Measurements from ENCODE around the gene CACNA1C.

The CACNA1C gene

DNA sequence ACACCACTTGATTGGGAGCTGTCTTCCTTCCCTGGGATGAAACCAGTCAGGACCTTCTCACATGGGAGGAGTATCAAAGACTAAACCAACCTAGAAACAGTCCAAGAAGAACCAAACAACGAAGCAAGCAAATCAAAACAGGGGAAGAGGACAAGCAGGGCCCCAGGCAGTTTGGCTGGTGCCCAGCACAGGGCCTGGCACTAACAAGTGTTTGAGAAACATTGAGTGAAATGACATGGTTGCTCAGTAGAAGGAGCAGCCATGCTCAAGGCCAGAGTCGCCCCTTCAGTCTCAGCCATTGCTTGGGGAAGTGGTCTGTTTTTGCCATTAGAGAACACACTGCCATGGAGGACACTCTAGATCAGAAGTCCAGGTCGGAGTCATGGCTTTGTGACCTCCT, 323.1 kb downstream of the CACNA1C start:
- DNase-seq: no peak

DNA sequence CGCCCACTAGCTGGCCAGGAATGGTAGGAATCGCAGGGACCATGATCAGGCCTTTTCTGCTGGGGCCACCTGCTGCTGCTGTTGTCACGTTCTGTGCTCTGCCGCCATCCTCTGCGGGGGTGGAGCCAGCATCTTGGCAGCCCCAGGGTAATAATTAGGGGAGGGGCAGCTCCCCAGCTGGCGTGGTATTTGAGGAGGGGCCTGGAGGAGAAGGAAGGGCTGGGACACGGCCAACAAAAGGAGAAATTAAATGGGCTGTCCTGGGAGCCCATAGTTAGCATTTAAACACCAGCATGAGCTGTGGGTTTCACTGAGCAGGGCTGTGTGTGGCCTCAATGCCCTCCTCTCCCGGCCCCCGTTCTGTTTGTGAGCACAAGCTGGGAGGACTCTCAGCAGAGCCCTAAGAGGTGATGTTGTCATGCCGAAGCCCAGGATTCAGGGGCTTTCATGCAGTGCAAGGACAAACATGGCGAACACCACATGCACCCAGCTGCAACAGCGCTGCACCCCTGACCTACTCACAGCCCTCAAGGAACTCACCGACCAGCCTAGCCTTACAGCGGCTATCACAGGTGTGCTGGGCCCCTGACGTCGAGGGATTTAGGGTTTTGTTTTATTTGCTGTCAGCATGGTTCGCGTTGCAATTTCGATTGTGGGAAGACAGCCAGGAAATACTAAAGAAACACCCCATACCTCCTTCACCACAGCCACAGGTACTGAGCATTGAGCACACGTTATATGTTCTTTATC, 324.3 kb downstream of the CACNA1C start:
- no peak for DNase-seq

DNA sequence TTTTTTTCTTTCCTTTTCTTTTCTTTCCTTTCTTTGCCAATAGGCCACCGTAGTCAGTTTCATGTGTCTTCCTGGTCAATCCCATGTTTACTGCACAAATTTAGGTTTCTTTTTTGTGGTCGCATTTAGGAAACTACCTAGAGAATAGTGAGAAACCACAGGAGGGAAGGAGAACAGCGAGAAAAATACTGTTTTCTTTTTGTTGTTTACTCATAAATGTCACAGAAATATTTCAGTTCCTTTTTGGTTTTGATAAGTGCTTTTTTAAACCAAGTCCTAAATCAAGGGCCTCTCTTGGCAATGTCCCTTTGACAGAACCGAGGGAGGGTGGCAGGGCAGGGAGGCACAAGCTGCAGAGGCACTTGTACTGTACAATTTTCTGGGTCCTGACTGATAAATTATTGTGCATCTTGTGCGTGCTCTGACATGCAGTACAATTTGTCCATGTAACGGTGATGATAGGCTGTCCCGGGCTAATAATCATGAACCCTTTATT, 326.1 kb downstream of the CACNA1C start:
- no peak for DNase-seq

DNA sequence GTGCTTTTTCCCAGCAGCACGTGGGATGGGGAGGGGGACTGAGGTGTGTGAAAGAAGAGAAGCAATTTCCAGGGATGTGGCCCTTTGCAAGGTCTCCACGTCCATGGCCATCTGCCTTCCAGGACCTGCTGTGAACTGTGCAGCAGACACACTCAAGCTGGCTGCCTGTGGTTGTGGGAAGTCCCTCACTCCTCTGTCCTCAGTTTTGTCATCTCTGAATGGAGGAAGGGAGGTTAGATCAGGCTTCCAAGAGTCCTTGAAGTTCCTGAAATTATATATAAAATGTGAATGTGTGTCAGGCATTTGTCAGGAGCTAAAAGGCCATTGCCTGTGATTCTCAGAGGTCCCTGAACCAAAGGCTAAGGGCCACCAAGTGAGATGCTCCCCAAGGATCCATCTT, 328.2 kb downstream of the CACNA1C start:
- DNase-seq: no peak

DNA sequence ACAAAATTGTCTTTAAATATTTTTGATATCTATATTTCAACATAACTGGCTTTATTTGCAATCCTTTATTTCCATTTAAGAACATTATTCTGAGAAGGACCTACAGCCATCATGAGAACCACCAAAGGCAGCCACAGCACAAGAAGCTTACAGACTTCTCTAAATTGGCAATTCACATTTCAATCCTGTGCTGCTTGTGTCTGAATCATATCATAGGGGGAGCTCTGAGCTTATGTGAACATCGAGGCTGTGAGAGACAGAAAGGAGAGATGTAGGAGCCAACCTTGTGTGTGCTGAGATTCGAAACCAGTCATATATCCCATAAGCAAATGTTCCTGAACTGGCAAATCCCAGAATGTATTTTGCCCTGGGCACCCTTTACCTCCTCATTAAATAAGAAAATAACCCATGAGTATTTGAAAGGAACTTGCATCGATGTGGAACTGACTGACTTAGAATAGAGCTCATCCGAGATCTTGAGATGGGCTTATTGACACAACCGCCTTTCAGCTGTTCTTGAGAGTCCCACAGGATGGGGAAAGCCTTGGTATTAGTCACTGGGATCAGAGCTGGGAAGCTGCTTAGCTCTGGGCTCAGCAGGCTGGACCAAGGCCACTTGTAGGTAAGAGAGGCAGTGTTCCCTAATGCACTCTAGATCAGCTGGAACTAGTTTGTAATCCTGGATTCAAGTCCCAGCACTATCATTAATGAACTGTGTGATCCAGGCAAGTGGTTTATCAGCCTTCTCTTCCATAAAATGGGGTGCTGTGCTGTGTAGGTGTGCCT, 329.8 kb downstream of the CACNA1C start:
- no peak for DNase-seq

DNA sequence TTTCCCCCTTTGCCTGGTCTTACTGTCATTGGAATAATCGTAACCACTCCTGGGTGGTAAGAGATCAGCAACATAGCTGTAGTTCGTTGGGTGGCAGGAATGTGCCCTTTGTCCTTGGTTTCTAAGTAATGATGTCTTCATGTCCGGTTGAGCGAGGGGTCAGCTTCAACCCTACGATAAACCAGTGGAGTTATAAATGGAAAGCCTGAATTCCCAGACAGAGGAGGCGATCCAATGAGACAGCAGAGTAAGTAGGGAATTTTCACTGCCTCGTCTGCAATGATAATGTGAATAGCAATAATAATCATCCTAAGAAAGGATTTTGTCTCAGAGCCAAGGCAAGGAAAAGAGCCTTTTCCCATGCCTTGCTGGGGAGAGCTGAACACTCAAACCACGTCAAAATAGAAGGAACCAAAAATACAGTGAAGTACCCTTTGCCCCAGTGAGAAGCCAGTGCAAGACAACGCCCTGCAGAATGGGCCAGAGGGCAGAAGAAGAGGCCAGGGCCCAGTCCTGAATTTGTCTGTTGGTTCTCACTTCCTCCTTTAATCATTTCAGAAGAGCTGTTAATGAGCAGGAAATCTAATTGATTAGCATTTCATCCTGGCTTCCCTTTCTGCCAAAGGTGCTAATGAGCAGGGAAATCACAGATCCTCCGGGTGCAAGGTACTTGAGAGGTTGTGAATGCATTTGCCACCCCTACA, 330.7 kb downstream of the CACNA1C start:
- DNase-seq: no peak

DNA sequence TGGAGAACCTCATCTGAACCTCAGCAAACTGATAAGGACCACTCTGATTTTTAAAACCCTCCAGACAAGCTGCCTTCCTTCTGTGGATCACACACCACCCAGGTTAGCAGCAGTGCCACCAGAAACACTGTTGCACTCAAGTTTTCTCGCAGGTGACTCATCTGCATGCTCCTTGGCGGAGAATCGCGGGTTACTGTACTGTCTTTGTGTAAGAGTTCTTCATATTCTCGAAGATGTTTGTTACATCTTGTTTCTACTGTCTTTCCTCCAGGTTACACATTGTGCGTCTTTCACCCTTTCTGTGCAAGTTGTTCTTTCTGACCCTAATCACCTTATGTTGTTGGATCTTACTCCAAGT, 331.2 kb downstream of the CACNA1C start:
- no peak for DNase-seq

DNA sequence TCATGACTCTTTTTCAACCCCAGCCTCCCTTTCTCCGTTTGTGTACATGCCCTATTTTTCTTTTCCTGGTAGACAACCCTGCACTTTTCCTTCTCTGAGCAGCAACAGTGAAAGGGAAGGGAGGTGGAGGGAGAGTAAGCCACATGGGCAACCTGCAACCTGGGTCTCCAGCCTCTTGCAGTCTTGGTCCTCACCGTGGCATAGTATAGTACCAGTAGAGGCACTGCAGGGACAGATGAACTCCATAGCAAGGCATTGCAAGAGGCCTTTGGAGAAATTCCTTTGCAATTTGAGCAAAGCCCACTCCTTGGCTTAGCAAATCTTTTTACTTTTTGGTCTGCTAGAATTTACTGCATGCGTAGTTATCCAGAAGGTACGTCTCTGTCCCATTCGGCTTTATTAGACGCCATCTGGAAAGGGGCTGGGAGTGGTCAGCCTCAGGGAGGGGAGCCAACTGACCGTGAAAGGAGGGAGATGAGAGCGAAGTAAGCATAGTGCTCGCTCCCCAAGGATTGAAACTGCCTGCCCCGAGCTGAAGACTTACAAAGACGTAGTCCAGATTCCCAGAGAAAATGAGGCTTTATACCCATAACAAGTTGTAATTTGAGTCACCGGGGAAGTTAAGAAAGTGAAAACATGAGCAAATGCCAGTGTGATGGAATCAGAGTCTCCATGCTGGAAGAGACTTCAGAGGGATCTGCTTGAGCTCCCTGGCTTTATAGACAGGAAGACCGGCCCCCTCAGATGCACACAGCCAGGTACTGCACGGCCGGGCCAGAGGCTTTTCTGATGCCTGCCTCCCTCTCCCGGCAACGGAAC, 332.0 kb downstream of the CACNA1C start:
- DNase-seq: no peak

DNA sequence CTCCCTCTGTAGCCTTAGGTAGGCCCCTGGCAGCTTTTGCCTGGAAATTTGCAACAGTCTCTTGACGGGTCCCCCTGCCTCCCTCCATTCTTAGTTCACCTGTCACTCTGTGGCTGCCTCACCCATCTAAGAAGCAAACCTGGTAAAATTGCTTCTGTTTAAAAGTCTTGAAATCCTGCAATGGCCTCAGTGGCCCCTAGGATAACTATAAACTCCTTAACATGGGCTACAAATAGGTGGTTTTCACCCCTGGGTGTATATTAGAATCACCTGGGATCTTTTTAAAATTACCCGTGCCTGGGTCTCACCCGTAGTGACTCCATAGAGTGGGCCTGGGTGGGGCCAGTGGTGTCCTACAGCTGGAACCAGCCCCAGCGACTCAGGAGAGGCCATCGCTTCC, 332.7 kb downstream of the CACNA1C start:
- no peak for DNase-seq

DNA sequence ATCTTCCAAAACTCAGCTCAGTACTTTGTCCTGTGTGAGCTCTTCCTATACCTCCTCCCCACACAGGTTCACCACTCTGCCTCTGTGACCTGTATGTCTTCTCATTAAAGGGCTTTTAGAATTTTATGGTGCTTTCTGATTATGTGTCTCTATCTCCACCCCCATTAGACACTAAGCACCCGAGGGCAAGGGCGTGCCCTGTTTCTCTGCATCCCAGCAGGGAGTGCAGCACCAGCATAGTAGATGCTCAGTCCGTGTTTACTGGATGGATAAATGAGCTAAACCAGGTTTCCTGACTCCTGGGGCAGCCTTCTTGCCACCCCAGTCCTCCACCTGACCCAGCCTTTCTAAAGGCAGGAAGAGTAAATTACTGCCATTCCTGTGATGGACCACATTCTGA, 333.8 kb downstream of the CACNA1C start:
- no peak for DNase-seq

DNA sequence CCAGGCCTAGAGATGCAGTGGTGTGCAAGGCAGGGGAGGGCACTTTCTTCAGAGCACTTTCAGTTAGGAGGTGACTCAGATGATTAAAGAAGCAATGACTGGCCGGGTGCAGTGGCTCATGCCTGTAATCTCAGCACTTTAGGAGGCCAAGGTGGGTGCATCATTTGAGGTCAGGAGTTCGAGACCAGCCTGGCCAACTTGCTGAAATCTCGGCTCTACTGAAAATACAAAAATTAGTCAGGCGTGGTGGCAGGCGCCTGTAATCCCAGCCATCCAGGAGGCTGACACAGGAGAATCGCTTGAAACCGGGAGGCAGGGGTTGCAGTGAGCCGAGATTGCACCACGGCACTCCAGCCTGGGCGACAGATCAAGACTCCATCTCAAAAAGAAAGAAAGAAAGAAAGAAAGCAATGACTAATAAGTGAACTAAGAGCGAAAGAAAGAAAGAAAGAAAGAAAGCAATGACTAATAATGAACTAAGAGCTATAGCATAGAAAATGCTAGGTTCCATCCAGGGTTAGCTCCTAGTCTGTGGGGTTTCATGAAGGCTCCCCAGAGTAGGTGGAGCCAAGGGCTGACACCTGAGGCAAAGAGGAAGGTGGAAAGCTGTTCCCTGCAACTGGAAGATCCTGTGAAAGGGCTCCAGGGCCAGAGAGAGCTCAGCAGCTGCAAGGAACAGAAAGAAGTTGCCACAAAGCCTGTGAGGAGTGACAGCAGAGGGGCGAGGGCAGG, 334.5 kb downstream of the CACNA1C start:
- DNase-seq: no peak

DNA sequence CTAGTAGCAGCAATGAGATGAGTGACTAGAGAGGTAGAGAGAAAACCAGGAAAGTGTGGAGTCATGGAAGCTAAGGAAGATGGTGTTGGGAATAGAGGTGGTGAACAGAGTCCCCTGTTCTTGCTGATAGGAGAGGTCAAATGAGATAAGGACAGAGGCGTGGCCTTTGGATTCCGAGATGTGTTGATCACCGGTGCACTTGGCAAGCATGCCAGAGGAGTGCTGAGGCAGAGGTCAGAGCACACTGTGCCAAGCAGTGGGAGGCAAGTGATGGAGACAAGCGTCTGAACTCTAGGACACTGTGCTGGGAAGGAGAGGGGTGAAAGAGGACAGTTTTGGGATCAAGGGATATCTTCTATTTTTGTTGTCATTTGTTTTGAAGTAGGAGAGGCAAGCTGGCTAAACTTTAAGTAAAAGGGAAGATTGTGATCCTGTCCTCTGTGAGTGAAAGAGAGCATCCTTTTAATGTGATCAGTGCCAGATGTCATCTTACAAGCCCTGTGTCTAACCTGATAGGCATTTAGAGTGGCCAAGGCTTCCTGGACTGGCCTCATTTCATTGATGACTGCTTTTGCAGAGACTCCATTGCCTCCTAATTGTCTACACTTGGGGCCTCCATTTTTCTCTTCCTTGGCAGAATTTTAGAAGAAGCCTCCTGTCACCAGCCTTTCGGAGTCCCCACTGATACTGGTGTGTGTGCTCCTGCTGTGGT, 336.4 kb downstream of the CACNA1C start:
- DNase-seq: no peak

DNA sequence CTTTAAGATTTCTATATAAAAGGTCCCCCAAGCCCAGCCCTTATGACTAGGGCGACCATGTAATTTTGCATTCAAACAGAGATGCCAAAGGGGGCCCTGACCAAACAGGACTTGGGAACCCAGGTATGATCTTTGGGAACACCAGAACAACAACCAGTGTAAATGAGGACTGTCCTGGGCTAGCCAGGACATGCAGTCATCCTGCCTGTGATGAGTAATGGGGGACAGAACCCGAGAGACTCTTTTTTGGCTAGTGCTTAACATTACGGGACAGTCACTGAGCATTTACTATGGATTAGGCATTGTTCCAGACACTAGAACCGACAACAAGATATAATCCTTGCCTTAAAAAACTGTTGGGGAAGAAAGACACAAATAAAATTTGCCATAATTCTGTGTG, 337.3 kb downstream of the CACNA1C start:
- DNase-seq: no peak

DNA sequence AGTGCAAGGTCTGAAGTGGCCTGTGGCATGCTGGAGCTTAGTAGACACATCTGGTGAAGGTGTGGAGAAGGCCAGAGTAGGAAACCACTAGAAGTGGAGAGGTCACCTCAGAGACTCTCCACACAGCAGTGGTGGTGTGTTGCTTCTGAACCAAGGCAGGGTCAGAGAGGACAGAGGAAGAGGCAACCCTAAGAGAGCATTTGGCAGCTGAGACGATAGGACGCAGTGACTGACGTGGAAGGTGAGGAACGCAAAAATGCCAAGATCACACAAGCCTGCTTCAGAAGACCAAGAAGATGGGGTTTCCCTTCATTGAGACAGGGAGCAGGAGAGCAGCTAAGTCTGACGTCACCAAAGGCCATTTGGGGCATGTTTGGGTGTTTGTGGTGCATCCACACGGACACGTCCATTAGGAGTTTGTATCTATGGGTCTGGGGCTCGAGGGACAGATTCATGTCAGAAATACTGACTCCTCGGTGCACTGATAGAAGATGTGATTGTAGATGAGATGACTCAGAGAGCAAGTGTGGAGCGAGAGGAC, 338.1 kb downstream of the CACNA1C start:
- DNase-seq: no peak

DNA sequence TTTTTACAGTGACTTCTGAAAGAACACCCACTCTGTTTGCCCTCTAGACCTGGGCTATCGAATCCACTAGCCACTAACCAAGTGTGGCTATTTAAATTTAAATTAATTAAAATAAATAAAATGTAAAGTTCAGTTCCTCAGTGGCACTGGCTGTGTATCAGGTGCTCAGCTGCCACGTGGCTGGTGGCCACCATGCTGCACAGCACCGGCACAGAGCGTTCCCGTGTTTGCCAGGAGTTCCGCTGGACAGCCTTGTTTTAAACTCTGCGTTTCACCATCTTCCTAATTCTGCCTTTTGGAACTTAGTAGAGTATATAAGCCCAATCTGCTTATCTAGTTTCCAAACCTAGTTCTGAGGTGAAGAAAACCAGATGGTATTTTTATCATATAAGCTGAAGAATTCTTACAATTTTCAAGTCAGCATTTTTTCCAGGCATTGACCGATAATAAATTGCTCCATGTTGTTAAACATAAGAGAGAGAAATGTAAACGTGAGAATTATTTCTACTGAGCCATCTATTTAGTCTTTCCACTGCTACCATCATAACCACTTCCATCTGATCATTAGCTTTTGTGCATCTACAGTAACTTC, 339.0 kb downstream of the CACNA1C start:
- DNase-seq: no peak

DNA sequence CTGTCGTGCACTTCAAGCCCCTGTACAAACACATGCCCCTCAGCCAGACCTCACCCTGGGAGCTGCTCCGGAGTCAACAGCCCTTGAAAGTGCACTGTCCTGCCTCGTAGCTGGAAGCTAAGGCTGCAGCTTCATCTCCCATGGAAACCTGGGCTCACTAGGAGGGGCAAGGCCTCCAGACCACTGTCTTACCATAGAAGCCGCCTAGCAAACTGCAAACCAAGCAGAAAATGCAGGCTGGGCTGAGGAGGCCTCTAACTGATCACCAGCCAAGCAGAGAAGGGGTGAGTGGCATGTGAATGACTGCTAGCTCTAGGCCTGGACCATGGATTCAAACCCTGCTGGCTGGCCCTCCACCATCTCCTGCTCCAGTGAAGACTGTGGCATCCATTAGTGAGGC, 340.2 kb downstream of the CACNA1C start:
- DNase-seq: no peak

DNA sequence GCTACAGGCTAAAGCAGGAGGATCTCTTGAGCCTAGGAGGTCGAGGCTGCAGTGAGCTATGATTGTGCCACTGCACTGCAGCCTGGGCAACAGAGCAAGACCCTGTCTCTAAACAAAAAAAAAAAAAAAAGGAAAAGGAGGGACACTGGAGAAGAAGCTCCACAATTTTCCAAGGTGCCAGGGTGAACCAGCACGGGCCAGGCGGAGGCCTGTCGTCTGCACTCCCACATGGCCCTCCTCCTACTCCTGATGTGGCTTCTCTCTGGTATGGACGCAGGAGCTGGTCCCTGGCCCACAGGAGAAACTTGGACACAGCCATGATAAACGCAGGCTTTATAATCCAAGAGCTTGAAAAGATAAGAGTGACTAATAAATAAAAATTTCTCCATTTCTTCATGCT, 341.2 kb downstream of the CACNA1C start:
- no peak for DNase-seq

DNA sequence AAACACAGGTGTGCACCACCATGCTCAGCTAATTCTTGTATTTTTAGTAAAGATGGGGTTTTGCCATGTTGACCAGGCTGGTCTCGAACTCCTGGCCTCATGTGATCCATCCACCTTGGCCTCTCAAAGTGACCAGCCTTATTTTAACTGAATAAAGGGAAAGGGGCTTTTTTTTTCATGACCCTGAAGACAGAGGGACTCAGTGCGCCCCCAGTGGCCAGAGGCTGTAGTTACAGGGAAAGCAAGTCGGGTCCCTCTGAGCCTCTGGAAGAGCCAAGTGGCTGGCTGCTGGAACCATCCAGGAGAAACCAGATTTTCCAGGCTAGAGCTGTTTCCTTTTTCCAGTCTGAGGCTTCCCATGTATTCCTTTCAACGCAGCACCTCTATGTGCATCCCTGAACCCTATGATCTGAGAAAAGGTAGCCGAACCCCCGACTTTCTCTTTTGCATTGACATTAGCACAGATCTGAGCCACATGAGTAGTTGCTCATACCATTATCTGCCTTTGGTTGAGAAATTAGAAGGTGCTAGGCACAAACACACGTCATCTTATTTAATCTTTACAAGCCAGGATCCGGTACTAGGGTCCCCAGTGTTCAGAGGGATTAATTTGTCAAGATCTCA, 342.7 kb downstream of the CACNA1C start:
- no peak for DNase-seq

DNA sequence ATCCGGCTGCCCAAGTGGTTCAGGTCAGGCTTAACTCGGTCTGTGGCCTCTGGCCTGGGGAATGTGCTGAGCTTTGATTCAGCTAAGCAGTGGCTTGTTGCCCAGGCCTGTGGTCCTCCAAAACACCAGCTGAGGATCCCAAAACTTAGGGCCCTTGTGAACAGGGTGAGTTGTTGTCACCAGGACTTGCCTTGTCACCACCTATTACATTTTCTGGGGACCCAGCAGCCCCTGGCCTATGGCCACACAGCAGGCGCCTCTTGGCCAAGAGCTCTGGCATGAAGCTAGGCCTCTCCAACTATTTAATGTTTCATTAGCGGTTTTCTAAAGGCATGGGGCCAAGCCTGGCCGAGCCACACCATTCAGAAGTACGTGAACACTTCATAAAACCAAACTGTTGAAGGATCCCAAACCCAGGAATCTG, 343.7 kb downstream of the CACNA1C start:
- no peak for DNase-seq

DNA sequence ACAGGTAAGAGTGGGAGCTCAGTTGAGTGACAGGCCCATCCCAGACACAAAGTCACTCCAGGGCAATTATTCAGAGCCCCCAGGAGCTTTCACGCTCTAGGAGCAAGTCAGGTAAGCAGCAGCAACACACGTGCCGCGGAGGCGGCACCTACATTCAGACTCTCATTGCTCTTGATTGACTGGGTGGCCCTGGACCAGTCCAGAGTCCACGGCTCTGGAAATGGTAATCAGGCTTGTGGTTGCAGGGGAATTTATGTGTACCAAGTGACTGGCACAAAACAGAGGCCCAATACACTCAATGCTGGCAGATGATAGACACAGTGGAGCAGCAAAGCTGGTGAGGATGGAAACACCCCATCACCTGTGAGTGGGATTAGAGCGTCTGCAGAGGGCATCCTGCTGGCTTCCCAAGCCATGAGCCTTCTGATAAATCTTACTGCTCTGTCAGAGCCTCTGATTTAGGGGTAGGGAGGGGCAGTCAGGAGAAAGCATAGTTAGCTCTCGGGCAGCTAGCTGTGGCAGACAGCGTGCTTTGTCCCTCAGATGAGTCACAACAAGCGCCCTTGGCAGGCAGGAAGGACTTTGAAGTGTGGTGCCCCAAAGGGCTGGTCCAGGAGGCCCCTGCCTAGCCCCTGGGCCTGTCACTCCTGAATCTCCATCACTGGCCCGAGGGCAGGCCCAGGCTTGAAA, 344.7 kb downstream of the CACNA1C start:
- DNase-seq: no peak

Measured in activated gamma-delta T cell (primary cell).